ENCODE results near the gene GALNT9. TPM values are rescaled to one million over a fixed set of nuclear protein-coding genes. Genes with fewer than 3 reads are reported as not detected.
A peak's percentile ranks its signal among the peaks of the same experiment; 100 is the strongest.

The GALNT9 gene
- total and polyA plus RNA-seq, 10 donors = 0.20 to 2.4 (median 0.84) TPM

DNA sequence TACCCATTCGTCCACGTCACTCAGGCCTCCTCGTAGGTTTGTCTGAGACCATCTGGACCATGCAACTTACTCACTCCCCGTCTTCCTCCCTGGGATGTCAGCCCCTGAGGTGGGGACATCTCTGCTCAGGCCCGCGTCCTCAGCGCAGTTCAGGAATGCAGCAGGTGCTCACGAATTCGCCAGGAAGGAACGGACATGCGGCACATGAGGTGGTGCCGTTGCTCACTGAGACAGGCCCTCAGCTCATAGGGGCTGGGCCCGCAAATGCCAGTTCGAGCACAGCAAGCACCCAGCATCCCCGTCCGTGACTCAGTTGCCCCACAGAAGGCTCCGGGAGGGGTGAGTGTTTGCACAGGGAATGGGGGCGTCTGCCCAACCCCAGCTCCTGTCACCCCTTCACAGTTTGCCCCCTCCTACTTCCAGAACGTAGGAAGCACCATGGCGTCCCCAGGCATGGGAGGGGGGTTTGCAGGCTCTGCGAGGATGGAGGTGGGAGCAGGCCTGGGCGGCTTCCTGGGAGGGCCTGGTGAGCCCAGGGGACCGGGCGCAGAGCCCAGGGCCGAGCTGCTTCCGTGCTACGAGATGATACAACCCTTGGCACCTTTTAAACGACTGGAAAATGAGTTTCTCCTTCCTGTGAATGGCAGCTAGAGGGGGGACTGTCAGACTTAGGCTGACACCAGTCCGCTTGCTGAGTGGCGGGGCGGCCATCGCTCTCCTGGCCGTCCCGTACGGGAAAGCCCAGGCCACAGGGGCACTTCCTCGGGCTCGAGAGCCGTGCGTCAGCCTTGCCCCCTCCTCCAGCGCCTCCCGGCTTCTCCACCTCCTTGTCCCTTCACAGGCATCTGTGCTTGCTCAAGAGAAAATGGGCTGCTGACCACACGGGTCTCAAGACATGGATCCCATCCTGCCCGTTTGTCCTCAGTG, 6.9 kb downstream of the GALNT9 start:
- H3K4me1 ChIP-seq = peaks cover 0 to 29% (median 9%) of the 10 kb centered on the region in 6 donors
- H3K36me3 ChIP-seq = no peaks in the 10 kb centered on the region
- H3K4me3 ChIP-seq = peak overlapping the region in 1 of 8 donors; percentile 23
- DNase-seq = peak; percentile 62
- H3K27me3 ChIP-seq (replicated peaks in 1 of 7) = peaks cover 0 to 96% (median 38%) of the 10 kb centered on the region in 7 donors
- no peaks in the 10 kb centered on the region for H3K9me3 ChIP-seq
- no peak for TF ChIP-seq POLR2A (IDR thresholded peaks at IDR 0.05)
- TF ChIP-seq, protein P1, sequence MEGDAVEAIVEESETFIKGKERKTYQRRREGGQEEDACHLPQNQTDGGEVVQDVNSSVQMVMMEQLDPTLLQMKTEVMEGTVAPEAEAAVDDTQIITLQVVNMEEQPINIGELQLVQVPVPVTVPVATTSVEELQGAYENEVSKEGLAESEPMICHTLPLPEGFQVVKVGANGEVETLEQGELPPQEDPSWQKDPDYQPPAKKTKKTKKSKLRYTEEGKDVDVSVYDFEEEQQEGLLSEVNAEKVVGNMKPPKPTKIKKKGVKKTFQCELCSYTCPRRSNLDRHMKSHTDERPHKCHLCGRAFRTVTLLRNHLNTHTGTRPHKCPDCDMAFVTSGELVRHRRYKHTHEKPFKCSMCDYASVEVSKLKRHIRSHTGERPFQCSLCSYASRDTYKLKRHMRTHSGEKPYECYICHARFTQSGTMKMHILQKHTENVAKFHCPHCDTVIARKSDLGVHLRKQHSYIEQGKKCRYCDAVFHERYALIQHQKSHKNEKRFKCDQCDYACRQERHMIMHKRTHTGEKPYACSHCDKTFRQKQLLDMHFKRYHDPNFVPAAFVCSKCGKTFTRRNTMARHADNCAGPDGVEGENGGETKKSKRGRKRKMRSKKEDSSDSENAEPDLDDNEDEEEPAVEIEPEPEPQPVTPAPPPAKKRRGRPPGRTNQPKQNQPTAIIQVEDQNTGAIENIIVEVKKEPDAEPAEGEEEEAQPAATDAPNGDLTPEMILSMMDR (IDR thresholded peaks at IDR 0.05 in 8 of 11, conservative IDR thresholded peaks at IDR 0.05 in 3 of 11) = no peak
- TF ChIP-seq POLR2AphosphoS5 (IDR thresholded peaks at IDR 0.05) = no peak
- WGBS, 5 donors = 57 to 67% (median 63%) methylated on average over 29 to 43 of the region's 43 CpGs
- intact Hi-C loops (cut with DNase I; ENCODE audit: low total_unique reads) = no loop called here
- peak overlapping the region in 3 of 8 donors; percentile 25 to 43 (median 41) for H3K27ac ChIP-seq

DNA sequence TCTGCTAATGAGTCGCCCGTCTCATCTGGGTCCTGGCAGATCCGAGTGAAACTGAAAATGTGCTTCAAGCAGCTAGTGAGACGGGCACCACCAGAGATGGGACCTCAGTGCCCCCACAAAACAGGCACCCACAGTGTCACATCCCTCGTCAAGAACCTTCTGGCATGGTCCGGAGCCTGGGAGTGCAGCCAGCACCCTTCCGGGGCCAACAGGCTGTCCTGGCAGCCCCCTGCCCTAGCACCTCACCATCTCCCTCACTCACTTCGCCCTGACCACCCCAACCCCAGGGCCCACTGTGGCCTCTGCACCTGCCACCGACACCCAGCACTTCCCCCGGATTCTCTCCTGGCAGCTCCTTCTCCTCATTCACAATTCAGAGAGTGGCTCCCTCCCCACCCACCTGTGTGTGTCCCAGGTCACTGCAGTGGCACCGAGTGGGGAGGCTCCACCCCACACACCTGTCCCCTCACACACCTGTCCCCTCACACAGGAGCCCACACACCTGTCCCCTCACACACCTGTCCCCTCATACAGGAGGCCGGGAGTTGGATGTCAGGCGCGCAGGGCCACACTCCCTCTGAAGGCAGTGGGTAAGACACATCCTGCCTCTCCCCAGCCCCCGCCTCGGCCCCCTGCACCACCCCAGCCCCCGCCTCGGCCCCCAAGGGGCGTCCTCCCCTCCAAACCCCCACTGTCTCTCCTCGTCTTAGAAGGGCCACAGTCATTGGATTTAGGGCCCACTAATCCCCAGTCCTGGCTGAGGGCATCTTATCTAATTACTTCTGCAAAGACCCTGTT, 7.9 kb downstream of the GALNT9 start:
- WGBS, 5 donors = 82 to 87% (median 83%) methylated on average over 18 to 20 of the region's 20 CpGs
- H3K4me1 ChIP-seq = peaks cover 0 to 20% (median 5%) of the 10 kb centered on the region in 6 donors
- intact Hi-C loops (cut with DNase I; ENCODE audit: low total_unique reads) = no loop called here
- peaks cover 0 to 96% (median 32%) of the 10 kb centered on the region in 7 donors for H3K27me3 ChIP-seq (replicated peaks in 1 of 7)
- H3K27ac ChIP-seq = no peak overlapping the region
- H3K36me3 ChIP-seq = no peaks in the 10 kb centered on the region
- DNase-seq = peak; percentile 55
- H3K4me3 ChIP-seq = no peak overlapping the region
- H3K9me3 ChIP-seq = no peaks in the 10 kb centered on the region
- TF ChIP-seq POLR2A (IDR thresholded peaks at IDR 0.05) (no peak), POLR2AphosphoS5 (IDR thresholded peaks at IDR 0.05) (no peak)
- TF ChIP-seq, protein P1 (IDR thresholded peaks at IDR 0.05 in 8 of 11, conservative IDR thresholded peaks at IDR 0.05 in 3 of 11) = no peak

DNA sequence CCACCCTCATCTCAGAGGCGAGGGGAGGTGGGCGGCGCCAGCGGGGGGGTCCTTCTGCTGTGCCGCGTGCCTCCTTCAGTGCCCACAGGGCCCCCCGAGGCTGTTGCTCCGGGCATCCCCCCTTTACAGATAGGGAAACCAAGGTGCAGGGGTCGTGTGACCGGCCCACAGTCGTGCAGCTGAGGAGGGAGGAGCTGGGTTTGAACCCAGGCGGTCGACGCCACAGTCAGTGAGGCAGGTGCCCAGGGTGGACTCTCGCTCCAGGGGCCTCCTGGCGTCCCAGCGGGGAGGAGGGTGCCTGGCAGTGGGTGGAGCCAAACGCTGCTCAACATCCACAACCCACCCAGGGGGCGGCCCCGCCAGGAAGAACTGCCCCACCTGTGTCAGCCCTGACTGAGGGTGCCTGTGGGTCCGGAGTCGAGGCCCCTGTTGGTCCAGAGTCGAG, 8.6 kb downstream of the GALNT9 start:
- Histone ChIP-seq H3K4me3 (no peak overlapping the region), H3K9me3 (no peaks in the 10 kb centered on the region), H3K36me3 (no peaks in the 10 kb centered on the region), H3K4me1 (peaks cover 0 to 20% (median 5%) of the 10 kb centered on the region in 6 donors), H3K27ac (no peak overlapping the region), H3K27me3 (replicated peaks in 1 of 7) (peaks cover 0 to 96% (median 27%) of the 10 kb centered on the region in 7 donors)
- intact Hi-C loops (cut with DNase I; ENCODE audit: low total_unique reads) = no loop called here
- 82 to 93% (median 89%) methylated on average over 8 to 23 of the region's 23 CpGs for WGBS, 5 donors
- TF ChIP-seq POLR2AphosphoS5 (IDR thresholded peaks at IDR 0.05) = no peak
- TF ChIP-seq, protein P1 (IDR thresholded peaks at IDR 0.05 in 8 of 11, conservative IDR thresholded peaks at IDR 0.05 in 3 of 11) = no peak
- no peak for TF ChIP-seq POLR2A (IDR thresholded peaks at IDR 0.05)
- peak; percentile 66 for DNase-seq
